ENCODE measurements around the gene DLGAP1. TPM values are rescaled to one million over a fixed set of nuclear protein-coding genes. Genes with fewer than 3 reads are reported as not detected.

Gene DLGAP1
- total RNA-seq, 1 experiment from 2014 or later: 0.07 TPM

- DNase-seq: no peak
- peaks cover 9% of the 10 kb centered on the region; the same call in 1 of the 2 replicates for H3K4me1 ChIP-seq
- no peak overlapping the region for H3K27ac Mint-ChIP-seq (ENCODE audit: unreplicated experiment)
- H3K27me3 ChIP-seq (replicated peaks; ENCODE audit: control insufficient read depth, insufficient read depth, low read length): no peaks in the 10 kb centered on the region
- no peaks in the 10 kb centered on the region for H3K9me3 Mint-ChIP-seq (ENCODE audit: unreplicated experiment)
- TF ChIP-seq CTCF (IDR thresholded peaks at IDR 0.05; ENCODE audit: insufficient read depth in 1 of 2, low read depth in 1 of 2, low read length in 1 of 2, severe bottlenecking in 1 of 2, unreplicated experiment in 1 of 2): no peak
- no peak overlapping the region for H3K4me3 Mint-ChIP-seq (ENCODE audit: unreplicated experiment)
- ChIA-PET CTCF (no interaction called here), POLR2A (no interaction called here)
- no peaks in the 10 kb centered on the region for H3K9me3 ChIP-seq
- no TSS peak for BruUV-seq (replicated peaks)
- intact Hi-C loops (cut with micrococcal nuclease; ENCODE audit: unreplicated experiment): no loop called here
- H3K36me3 ChIP-seq (ENCODE audit: control insufficient read depth, insufficient read depth, low read length): no peaks in the 10 kb centered on the region
- H3K36me3 Mint-ChIP-seq (ENCODE audit: insufficient read depth, unreplicated experiment): no peaks in the 10 kb centered on the region
- peaks cover 7% of the 10 kb centered on the region for H3K4me1 Mint-ChIP-seq (ENCODE audit: low read depth, unreplicated experiment)
- no peaks in the 10 kb centered on the region for H3K27me3 Mint-ChIP-seq (ENCODE audit: insufficient read depth, unreplicated experiment)
- no peak overlapping the region for H3K4me3 ChIP-seq (ENCODE audit: low read depth, low read length)
These were observed 916.0 kb downstream of the DLGAP1 start for GRCh38 chr18:3538954-3539617.

GRCh38 chr18:3538456-3538855, 916.7 kb downstream of the DLGAP1 start:
- no peaks in the 10 kb centered on the region for H3K27me3 ChIP-seq (replicated peaks; ENCODE audit: control insufficient read depth, insufficient read depth, low read length)
- H3K9me3 ChIP-seq: no peaks in the 10 kb centered on the region
- CTCF ChIA-PET: no interaction called here
- Mint-ChIP-seq H3K27me3 (ENCODE audit: insufficient read depth, unreplicated experiment) (no peaks in the 10 kb centered on the region), H3K36me3 (ENCODE audit: insufficient read depth, unreplicated experiment) (no peaks in the 10 kb centered on the region), H3K9me3 (ENCODE audit: unreplicated experiment) (no peaks in the 10 kb centered on the region), H3K27ac (ENCODE audit: unreplicated experiment) (no peak overlapping the region), H3K4me3 (ENCODE audit: unreplicated experiment) (no peak overlapping the region), H3K4me1 (ENCODE audit: low read depth, unreplicated experiment) (peaks cover 7% of the 10 kb centered on the region)
- DNase-seq: no peak
- TF ChIP-seq CTCF (IDR thresholded peaks at IDR 0.05; ENCODE audit: insufficient read depth in 1 of 2, low read depth in 1 of 2, low read length in 1 of 2, severe bottlenecking in 1 of 2, unreplicated experiment in 1 of 2): no peak
- H3K4me1 ChIP-seq: peaks cover 9% of the 10 kb centered on the region; the same call in 1 of the 2 replicates
- H3K36me3 ChIP-seq (ENCODE audit: control insufficient read depth, insufficient read depth, low read length): no peaks in the 10 kb centered on the region
- BruUV-seq (replicated peaks): no TSS peak
- H3K4me3 ChIP-seq (ENCODE audit: low read depth, low read length): no peak overlapping the region
- intact Hi-C loops (cut with micrococcal nuclease; ENCODE audit: unreplicated experiment): no loop called here
- POLR2A ChIA-PET: no interaction called here

- no peaks in the 10 kb centered on the region for H3K36me3 Mint-ChIP-seq (ENCODE audit: insufficient read depth, unreplicated experiment)
- peaks cover 6% of the 10 kb centered on the region for H3K4me1 Mint-ChIP-seq (ENCODE audit: low read depth, unreplicated experiment)
- no peak overlapping the region for H3K4me3 ChIP-seq (ENCODE audit: low read depth, low read length)
- H3K4me1 ChIP-seq: peaks cover 8% of the 10 kb centered on the region
- CTCF ChIA-PET: no interaction called here
- no peaks in the 10 kb centered on the region for H3K27me3 Mint-ChIP-seq (ENCODE audit: insufficient read depth, unreplicated experiment)
- no TSS peak for BruUV-seq (replicated peaks)
- H3K9me3 Mint-ChIP-seq (ENCODE audit: unreplicated experiment): no peaks in the 10 kb centered on the region
- no peak overlapping the region for H3K4me3 Mint-ChIP-seq (ENCODE audit: unreplicated experiment)
- DNase-seq: no peak
- H3K36me3 ChIP-seq (ENCODE audit: control insufficient read depth, insufficient read depth, low read length): no peaks in the 10 kb centered on the region
- H3K9me3 ChIP-seq: no peaks in the 10 kb centered on the region
- no peaks in the 10 kb centered on the region for H3K27me3 ChIP-seq (replicated peaks; ENCODE audit: control insufficient read depth, insufficient read depth, low read length)
- no peak for TF ChIP-seq CTCF (IDR thresholded peaks at IDR 0.05; ENCODE audit: insufficient read depth in 1 of 2, low read depth in 1 of 2, low read length in 1 of 2, severe bottlenecking in 1 of 2, unreplicated experiment in 1 of 2)
- POLR2A ChIA-PET: no interaction called here
- no peak overlapping the region for H3K27ac Mint-ChIP-seq (ENCODE audit: unreplicated experiment)
- intact Hi-C loops (cut with micrococcal nuclease; ENCODE audit: unreplicated experiment): no loop called here
These were observed 924.3 kb downstream of the DLGAP1 start for GRCh38 chr18:3530807-3531206.

Data from Caco-2 (cell line).